GM23338 (cell line): ENCODE data around the gene SLC40A1. TPM values are rescaled to one million over a fixed set of nuclear protein-coding genes. Genes with fewer than 3 reads are reported as not detected.

Experiments
- ATAC-seq: fragments of 200-7000 bp; cut with Tn5 transposase; 3 replicates; pipeline ENCODE4 v1.9.1; 2020
- DNase-seq: peaks from one replicate; pipeline ENCODE4 v3.0.0-alpha.2; 2015; ENCODE audit warnings: low spot score
- H2AFZ ChIP-seq: fragments of 200-600 bp; sonication (generic); 2 replicates; pipeline ENCODE4 v1.8.0; 2016; ENCODE audit warnings: antibody characterized with exemption, mild to moderate bottlenecking, moderate library complexity
- H3F3A ChIP-seq: fragments of 200-600 bp; sonication (generic); replicated peaks from 2 replicates; pipeline ENCODE4 v1.8.0; 2017; ENCODE audit warnings: antibody characterized with exemption, mixed run types, low read depth
- H3K27ac ChIP-seq: fragments of 200-600 bp; sonication (generic); 2 replicates; pipeline ENCODE4 v1.6.1; 2016; ENCODE audit warnings: low read depth
- H3K27me3 ChIP-seq: fragments of 200-600 bp; sonication (generic); 2 replicates; pipeline ENCODE4 v1.8.0; 2016; ENCODE audit warnings: mild to moderate bottlenecking, mixed run types, moderate library complexity; ENCODE audit not compliant: insufficient read depth
- H3K36me3 ChIP-seq: fragments of 200-600 bp; sonication (generic); 2 replicates; pipeline ENCODE4 v1.8.0; 2016; ENCODE audit warnings: mild to moderate bottlenecking; ENCODE audit not compliant: insufficient read depth
- H3K4me1 ChIP-seq: fragments of 200-600 bp; sonication (generic); 2 replicates; pipeline ENCODE4 v1.8.0; 2016; ENCODE audit warnings: mild to moderate bottlenecking, moderate library complexity; ENCODE audit not compliant: insufficient read depth
- H3K4me2 ChIP-seq: fragments of 200-600 bp; sonication (generic); 2 replicates; pipeline ENCODE4 v1.7.1; 2017; ENCODE audit warnings: mixed run types
- H3K4me3 ChIP-seq: fragments of 200-600 bp; sonication (generic); 2 replicates; pipeline ENCODE4 v1.6.1; 2016; ENCODE audit warnings: mixed run types
- H3K79me2 ChIP-seq: fragments of 200-600 bp; sonication (generic); replicated peaks from 2 replicates; pipeline ENCODE4 v1.8.0; 2017; ENCODE audit warnings: mild to moderate bottlenecking; ENCODE audit not compliant: insufficient read depth
- H3K9me2 ChIP-seq: fragments of 200-600 bp; sonication (generic); 2 replicates; pipeline ENCODE4 v1.8.0; 2017; ENCODE audit not compliant: insufficient read depth
- H4K20me1 ChIP-seq: fragments of 200-600 bp; sonication (generic); replicated peaks from 2 replicates; pipeline ENCODE4 v1.8.0; 2017; ENCODE audit warnings: mild to moderate bottlenecking; ENCODE audit not compliant: insufficient read depth
- H3K27ac Mint-ChIP-seq: 2 replicates; pipeline ENCODE4 v1.8.0; 2020; ENCODE audit warnings: inconsistent platforms, mild to moderate bottlenecking, moderate library complexity, mixed read lengths
- H3K27me3 Mint-ChIP-seq: 3 replicates; pipeline ENCODE4 v1.8.0; 2022; ENCODE audit warnings: low read depth, mild to moderate bottlenecking, moderate library complexity, mixed read lengths, inconsistent platforms; ENCODE audit not compliant: insufficient read depth, poor library complexity
- H3K36me3 Mint-ChIP-seq: 3 replicates; pipeline ENCODE4 v1.8.0; 2021; ENCODE audit warnings: low read depth, mild to moderate bottlenecking, inconsistent platforms, moderate library complexity, mixed read lengths
- H3K4me1 Mint-ChIP-seq: 3 replicates; pipeline ENCODE4 v1.8.0; 2020; ENCODE audit warnings: mild to moderate bottlenecking, inconsistent platforms, mixed read lengths
- H3K4me3 Mint-ChIP-seq: 3 replicates; pipeline ENCODE4 v1.8.0; 2021; ENCODE audit warnings: moderate library complexity, mild to moderate bottlenecking, inconsistent platforms, mixed read lengths
- H3K9me3 Mint-ChIP-seq: 3 replicates; pipeline ENCODE4 v1.8.0; 2020; ENCODE audit warnings: moderate library complexity, mild to moderate bottlenecking, inconsistent platforms, mixed read lengths
- EZH2 ChIP-seq: fragments of 200-600 bp; sonication (generic); IDR thresholded peaks from one replicate; pipeline ENCODE4 v1.8.0; 2017; ENCODE audit warnings: antibody characterized with exemption, mild to moderate bottlenecking, low read depth; ENCODE audit not compliant: unreplicated experiment
- EZH2phosphoT487 ChIP-seq: fragments of 200-600 bp; sonication (generic); IDR thresholded peaks from one replicate; pipeline ENCODE4 v1.8.1; 2018; ENCODE audit warnings: antibody characterized with exemption; ENCODE audit not compliant: unreplicated experiment
- JUNB ChIP-seq: IDR thresholded peaks from one replicate; pipeline ENCODE4 v1.6.1; 2016; ENCODE audit warnings: antibody characterized with exemption; ENCODE audit not compliant: unreplicated experiment
- NANOG ChIP-seq: IDR thresholded peaks from 2 replicates; pipeline ENCODE4 v1.6.1; 2016; ENCODE audit warnings: antibody characterized with exemption, borderline replicate concordance
- POLR2AphosphoS5 ChIP-seq: IDR thresholded peaks from 2 replicates; pipeline ENCODE4 v1.6.1; 2016; ENCODE audit warnings: antibody characterized with exemption, low read depth
- STAT1 ChIP-seq: IDR thresholded peaks from one replicate; pipeline ENCODE4 v1.6.1; 2016; ENCODE audit warnings: antibody characterized with exemption; ENCODE audit not compliant: unreplicated experiment
- ZNF114 ChIP-seq: fragments of 250-450 bp; sonication (Bioruptor Pico); IDR thresholded peaks from 2 replicates; pipeline ENCODE4 v1.5.0; 2020; ENCODE audit warnings: mild to moderate bottlenecking, moderate library complexity
- ZNF331 ChIP-seq: fragments of 250-450 bp; sonication (Bioruptor Pico); IDR thresholded peaks from 2 replicates; pipeline ENCODE4 v1.5.0; 2020; ENCODE audit warnings: low read depth, mild to moderate bottlenecking, moderate library complexity
- polyA plus RNA-seq: library from polyadenylated mRNA; unstranded; fragments of >200 nt; fragmentation: Nextera tagmentation; extraction: Ambion mirVana; gene quantifications from 2 replicates; pipeline ENCODE4 v1.2.1, GENCODE V29; 2016
- total RNA-seq: library from RNA; depleted of rRNA; stranded (reverse); fragments of >200 nt; shearing (Covaris generic); gene quantifications from 2 replicates; pipeline ENCODE4 v1.2.3, GENCODE V29; 2014
- TF ChIP-seq, protein P1 (sequence below): IDR thresholded peaks from one replicate; pipeline ENCODE4 v1.6.1; 2018; ENCODE audit warnings: antibody characterized with exemption; ENCODE audit not compliant: unreplicated experiment
- TF ChIP-seq, protein P2 (sequence below): IDR thresholded peaks from 2 replicates; pipeline ENCODE4 v1.6.1; 2016; ENCODE audit warnings: antibody characterized with exemption
- TF ChIP-seq, protein P3 (sequence below), 2 experiments: fragments of 200-600 bp in 1 of 2; sonication (generic) in 1 of 2; conservative IDR thresholded peaks; 2 replicates each; pipeline versions ENCODE4 v1.5.1 to v1.6.1; 2016 to 2017; ENCODE audit warnings: antibody characterized with exemption in 2 of 2, low read depth in 2 of 2, mild to moderate bottlenecking in 2 of 2, moderate library complexity in 1 of 2

Gene SLC40A1
- total and polyA plus RNA-seq, 2 experiments from 2014 or later = 0.08 TPM; not detected in 1

DNA sequence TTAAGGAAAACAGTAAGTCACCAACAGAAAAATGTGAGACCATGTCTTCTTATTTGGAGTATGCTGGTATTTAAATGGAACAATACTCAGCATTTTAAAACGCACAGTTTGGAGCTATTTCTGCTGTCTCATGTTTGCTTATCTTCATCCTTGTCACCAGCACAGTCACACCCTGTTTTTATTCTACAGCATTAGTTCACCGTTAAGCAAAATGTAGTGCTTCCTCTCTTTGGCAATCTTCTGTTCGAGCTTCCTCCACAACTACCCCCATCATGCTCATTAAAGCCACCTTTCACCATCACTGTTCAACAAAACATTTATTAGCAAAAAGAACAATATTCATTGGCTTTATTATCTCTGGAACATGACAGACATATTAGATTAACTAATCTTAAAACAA lies 64.0 kb downstream of the SLC40A1 start:
- Mint-ChIP-seq H3K9me3 (no peaks in the 10 kb centered on the region), H3K27ac (no peak overlapping the region), H3K4me1 (peaks cover 5% of the 10 kb centered on the region), H3K27me3 (peaks cover 3% of the 10 kb centered on the region), H3K36me3 (no peaks in the 10 kb centered on the region), H3K4me3 (no peak overlapping the region)
- TF ChIP-seq POLR2AphosphoS5 (no peak), JUNB (no peak), ZNF331 (no peak), EZH2phosphoT487 (no peak), STAT1 (no peak), NANOG (no peak), ZNF114 (CRISPR knock-in tag) (no peak), EZH2 (no peak)
- TF ChIP-seq, protein P1, sequence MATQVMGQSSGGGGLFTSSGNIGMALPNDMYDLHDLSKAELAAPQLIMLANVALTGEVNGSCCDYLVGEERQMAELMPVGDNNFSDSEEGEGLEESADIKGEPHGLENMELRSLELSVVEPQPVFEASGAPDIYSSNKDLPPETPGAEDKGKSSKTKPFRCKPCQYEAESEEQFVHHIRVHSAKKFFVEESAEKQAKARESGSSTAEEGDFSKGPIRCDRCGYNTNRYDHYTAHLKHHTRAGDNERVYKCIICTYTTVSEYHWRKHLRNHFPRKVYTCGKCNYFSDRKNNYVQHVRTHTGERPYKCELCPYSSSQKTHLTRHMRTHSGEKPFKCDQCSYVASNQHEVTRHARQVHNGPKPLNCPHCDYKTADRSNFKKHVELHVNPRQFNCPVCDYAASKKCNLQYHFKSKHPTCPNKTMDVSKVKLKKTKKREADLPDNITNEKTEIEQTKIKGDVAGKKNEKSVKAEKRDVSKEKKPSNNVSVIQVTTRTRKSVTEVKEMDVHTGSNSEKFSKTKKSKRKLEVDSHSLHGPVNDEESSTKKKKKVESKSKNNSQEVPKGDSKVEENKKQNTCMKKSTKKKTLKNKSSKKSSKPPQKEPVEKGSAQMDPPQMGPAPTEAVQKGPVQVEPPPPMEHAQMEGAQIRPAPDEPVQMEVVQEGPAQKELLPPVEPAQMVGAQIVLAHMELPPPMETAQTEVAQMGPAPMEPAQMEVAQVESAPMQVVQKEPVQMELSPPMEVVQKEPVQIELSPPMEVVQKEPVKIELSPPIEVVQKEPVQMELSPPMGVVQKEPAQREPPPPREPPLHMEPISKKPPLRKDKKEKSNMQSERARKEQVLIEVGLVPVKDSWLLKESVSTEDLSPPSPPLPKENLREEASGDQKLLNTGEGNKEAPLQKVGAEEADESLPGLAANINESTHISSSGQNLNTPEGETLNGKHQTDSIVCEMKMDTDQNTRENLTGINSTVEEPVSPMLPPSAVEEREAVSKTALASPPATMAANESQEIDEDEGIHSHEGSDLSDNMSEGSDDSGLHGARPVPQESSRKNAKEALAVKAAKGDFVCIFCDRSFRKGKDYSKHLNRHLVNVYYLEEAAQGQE = no peak
- TF ChIP-seq, protein P2, sequence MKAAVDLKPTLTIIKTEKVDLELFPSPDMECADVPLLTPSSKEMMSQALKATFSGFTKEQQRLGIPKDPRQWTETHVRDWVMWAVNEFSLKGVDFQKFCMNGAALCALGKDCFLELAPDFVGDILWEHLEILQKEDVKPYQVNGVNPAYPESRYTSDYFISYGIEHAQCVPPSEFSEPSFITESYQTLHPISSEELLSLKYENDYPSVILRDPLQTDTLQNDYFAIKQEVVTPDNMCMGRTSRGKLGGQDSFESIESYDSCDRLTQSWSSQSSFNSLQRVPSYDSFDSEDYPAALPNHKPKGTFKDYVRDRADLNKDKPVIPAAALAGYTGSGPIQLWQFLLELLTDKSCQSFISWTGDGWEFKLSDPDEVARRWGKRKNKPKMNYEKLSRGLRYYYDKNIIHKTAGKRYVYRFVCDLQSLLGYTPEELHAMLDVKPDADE = no peak
- TF ChIP-seq, protein P3, sequence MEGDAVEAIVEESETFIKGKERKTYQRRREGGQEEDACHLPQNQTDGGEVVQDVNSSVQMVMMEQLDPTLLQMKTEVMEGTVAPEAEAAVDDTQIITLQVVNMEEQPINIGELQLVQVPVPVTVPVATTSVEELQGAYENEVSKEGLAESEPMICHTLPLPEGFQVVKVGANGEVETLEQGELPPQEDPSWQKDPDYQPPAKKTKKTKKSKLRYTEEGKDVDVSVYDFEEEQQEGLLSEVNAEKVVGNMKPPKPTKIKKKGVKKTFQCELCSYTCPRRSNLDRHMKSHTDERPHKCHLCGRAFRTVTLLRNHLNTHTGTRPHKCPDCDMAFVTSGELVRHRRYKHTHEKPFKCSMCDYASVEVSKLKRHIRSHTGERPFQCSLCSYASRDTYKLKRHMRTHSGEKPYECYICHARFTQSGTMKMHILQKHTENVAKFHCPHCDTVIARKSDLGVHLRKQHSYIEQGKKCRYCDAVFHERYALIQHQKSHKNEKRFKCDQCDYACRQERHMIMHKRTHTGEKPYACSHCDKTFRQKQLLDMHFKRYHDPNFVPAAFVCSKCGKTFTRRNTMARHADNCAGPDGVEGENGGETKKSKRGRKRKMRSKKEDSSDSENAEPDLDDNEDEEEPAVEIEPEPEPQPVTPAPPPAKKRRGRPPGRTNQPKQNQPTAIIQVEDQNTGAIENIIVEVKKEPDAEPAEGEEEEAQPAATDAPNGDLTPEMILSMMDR (conservative IDR thresholded peaks at IDR 0.05; ENCODE audit: low read depth in 2 of 2) = no peak
- H3F3A ChIP-seq = no peaks in the 10 kb centered on the region
- no peaks in the 10 kb centered on the region for H3K36me3 ChIP-seq
- H4K20me1 ChIP-seq = no peaks in the 10 kb centered on the region
- H3K4me2 ChIP-seq = no peak overlapping the region
- H3K27ac ChIP-seq = no peak overlapping the region
- H3K27me3 ChIP-seq = no peaks in the 10 kb centered on the region
- H3K4me3 ChIP-seq = no peak overlapping the region
- H2AFZ ChIP-seq = no peak overlapping the region; the same call in 1 of the 2 replicates
- no peaks in the 10 kb centered on the region for H3K9me2 ChIP-seq
- no peaks in the 10 kb centered on the region for H3K4me1 ChIP-seq
- no peak for DNase-seq
- H3K79me2 ChIP-seq = no peaks in the 10 kb centered on the region
- no peak for ATAC-seq
